ENCODE data around the gene RNU7-1.

DNA sequence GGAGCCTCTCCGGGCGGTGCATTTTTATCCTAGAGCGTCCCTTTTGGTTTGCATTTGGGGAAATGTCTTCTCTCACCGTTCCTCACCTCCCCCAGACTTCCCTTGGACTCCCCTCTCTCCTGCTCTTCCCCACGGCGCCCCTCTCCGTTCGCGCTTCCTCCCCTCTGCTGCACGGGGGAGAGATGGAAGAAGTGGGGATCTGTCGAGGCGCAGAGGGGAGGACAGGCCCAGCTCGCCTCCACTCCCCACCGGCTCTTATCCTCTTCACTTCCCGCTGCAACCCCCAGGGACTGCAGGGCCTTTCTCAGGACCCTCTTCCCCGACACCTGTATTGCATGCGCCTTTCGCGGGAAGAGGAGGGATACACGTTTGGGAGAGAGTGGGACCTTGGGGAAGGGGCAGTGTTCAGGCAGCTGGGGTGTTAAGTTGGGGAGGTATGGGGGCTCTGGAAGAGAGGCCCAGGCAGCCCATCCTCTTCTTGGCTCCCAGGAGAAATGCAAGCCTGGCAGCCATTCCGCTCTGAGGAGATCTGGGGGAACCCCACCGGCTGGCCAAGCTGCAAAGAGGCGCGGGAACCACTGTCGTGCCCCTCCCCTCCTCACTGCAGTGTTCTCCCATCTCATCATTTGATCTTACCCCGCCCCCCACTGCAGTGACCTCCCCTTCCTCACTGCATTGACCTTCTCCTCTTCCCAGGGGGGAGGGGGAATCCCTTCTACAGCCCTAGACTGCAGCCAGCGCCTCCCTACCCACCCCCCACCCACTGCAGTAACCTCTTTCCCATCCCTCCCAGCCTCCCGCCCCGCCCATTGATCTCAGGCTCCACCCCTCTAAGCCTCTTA is 28.4 kb upstream of the RNU7-1 start:
- TF ChIP-seq, protein P1, sequence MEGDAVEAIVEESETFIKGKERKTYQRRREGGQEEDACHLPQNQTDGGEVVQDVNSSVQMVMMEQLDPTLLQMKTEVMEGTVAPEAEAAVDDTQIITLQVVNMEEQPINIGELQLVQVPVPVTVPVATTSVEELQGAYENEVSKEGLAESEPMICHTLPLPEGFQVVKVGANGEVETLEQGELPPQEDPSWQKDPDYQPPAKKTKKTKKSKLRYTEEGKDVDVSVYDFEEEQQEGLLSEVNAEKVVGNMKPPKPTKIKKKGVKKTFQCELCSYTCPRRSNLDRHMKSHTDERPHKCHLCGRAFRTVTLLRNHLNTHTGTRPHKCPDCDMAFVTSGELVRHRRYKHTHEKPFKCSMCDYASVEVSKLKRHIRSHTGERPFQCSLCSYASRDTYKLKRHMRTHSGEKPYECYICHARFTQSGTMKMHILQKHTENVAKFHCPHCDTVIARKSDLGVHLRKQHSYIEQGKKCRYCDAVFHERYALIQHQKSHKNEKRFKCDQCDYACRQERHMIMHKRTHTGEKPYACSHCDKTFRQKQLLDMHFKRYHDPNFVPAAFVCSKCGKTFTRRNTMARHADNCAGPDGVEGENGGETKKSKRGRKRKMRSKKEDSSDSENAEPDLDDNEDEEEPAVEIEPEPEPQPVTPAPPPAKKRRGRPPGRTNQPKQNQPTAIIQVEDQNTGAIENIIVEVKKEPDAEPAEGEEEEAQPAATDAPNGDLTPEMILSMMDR (conservative IDR thresholded peaks at IDR 0.05 in 1 of 2, IDR thresholded peaks at IDR 0.05 in 1 of 2; ENCODE audit: low read depth in 1 of 2, low read length in 2 of 2), result no peak
- no peak for TF ChIP-seq EZH2 (IDR thresholded peaks at IDR 0.05; ENCODE audit: low read length, missing control alignments)
